D721Med (cell line): Measurements from ENCODE around the gene ACVRL1.

Experiments used
- DNase-seq: peaks from one replicate; pipeline ENCODE4 v3.0.0; 2011; ENCODE audit warnings: low spot score; ENCODE audit not compliant: insufficient read length
- FAIRE-seq: peaks from 2 replicates; lab custom pipeline; 2011; peaks lifted over from hg19 to GRCh38; lab: Jason Lieb, UNC
- CTCF ChIP-seq: IDR thresholded peaks from 2 replicates; pipeline ENCODE4 v1.5.1; 2012; ENCODE audit warnings: mild to moderate bottlenecking, control low read depth; ENCODE audit not compliant: insufficient read depth; ENCODE audit errors: missing control alignments

Gene ACVRL1

DNA sequence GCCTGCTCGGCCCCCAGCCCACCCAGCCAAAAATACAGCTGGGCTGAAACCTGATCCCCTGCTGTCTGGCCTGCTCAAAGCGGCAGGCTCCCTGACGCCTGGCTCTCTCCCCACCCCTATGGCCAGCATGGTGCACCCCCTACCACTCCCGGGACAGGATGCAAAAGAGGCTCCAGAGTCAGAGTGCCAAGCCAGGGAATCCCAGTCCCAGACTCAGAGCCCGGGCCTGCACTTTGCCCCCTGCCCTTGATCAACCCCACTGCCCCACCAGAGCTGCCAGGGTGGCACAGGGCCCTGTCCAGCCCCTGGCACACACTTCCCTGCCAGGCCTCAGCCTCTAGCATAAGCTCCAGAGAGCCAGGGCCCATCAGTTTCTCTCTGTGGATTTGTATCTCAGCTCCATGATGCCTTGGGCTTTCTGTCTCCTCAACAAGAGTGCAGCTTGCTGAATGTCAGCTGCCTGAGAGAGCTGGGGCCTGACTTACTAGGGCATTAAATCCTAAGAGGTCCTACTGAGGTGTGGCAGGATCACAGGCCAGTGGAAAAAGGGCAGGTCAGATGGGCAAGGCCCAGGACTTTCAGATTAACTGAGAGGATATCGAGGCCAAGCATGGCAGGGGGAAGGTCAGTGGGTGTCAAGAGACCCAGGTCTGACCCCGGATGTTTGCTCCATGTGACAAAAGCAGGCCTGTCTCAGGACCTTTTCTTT, 13.9 kb downstream of the ACVRL1 start:
- no peak for DNase-seq
- FAIRE-seq: no peak
- TF ChIP-seq CTCF: no peak

DNA sequence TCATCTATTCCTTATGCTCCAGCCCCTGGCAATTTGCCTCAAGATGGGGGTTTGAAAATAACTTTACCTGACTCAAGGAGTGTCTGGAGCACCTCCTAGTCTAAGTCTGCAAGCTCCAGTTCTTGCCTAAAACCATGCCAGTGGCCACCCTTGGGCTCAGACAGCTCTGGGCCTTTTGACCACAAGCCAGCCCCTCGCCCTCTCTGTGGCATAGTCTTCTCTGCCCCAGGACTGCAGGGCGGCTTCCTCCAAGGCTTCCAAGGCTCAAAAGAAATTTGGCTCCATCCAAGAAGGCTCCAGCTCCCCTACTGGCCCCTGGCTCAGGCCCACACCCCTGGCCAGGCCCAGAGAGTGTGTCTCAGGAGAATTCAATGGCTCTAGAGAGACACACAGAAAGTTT, 14.8 kb downstream of the ACVRL1 start:
- no peak for TF ChIP-seq CTCF
- no peak for DNase-seq
- no peak for FAIRE-seq

- TF ChIP-seq CTCF: no peak
- FAIRE-seq: no peak
- no peak for DNase-seq
Observed at GRCh38 chr12:51922762-51923505, 15.6 kb downstream of the ACVRL1 start.

GRCh38 chr12:51923506-51924365, 16.4 kb downstream of the ACVRL1 start:
- FAIRE-seq (no peak), DNase-seq (no peak)
- peak; percentile 62 for TF ChIP-seq CTCF

GRCh38 chr12:51924551-51925319, 17.4 kb downstream of the ACVRL1 start:
- TF ChIP-seq CTCF: no peak
- DNase-seq (no peak), FAIRE-seq (no peak)

DNA sequence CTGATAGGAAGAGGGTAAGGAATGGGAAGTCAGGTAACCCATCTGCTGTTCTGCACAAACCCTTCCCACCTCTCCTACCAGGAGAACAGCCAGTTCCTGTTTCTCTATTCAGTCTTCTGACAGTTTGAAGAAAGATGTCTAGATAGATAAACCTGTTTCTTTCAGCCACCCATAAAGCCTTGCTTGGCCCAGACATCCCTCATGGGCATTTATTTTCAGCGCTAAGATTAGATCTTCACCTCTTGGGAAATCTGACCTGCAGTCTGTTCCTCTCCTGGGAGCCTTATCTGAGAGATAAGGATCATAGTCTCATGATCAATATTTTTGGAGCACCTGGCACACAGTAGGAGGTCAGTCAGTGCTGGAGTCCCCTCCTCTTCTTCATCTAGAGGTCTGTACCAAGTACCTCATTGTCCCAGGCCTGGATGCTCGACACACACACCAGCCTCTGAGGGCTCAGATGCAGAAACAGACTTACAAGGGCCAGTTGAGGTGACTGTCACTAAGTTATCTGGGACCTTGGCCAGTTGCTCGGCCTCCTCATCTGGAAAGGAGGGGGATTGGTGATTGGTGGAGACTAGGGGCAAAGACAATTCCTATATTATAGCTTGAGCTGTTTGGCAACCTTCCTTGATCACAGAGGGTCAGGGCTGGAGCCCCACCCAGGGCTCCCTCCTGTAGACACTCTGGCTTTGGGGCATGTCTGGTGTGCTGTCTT, 18.2 kb downstream of the ACVRL1 start:
- no peak for TF ChIP-seq CTCF
- no peak for DNase-seq
- FAIRE-seq: no peak
